IgD-negative memory B cell (primary cell): ENCODE results near the gene AFTPH. TPM values are rescaled to one million over a fixed set of nuclear protein-coding genes. Genes with fewer than 3 reads are reported as not detected.

Experiments
- H3K27ac Mint-ChIP-seq, 3 donors: one replicate each; pipeline ENCODE4 v1.8.0; 2020 to 2022; ENCODE audit warnings: mild to moderate bottlenecking in 3 of 3, mixed read lengths in 3 of 3, moderate library complexity in 1 of 3
- H3K27me3 Mint-ChIP-seq: one replicate; pipeline ENCODE4 v1.8.0; 2021; ENCODE audit warnings: mixed read lengths
- H3K36me3 Mint-ChIP-seq: one replicate; pipeline ENCODE4 v1.8.0; 2020; ENCODE audit warnings: mild to moderate bottlenecking, mixed read lengths
- H3K4me1 Mint-ChIP-seq, 3 donors: one replicate each; pipeline ENCODE4 v1.8.0; 2020 to 2022; ENCODE audit warnings: mixed read lengths in 3 of 3, mild to moderate bottlenecking in 1 of 3
- H3K4me3 Mint-ChIP-seq, 4 donors: one replicate each; pipeline ENCODE4 v1.8.0; 2020 to 2022; ENCODE audit warnings: mild to moderate bottlenecking in 4 of 4, mixed read lengths in 4 of 4, moderate library complexity in 3 of 4
- H3K9me3 Mint-ChIP-seq, 3 donors: one replicate each; pipeline ENCODE4 v1.8.0; 2020 to 2021; ENCODE audit warnings: mixed read lengths in 3 of 3, mild to moderate bottlenecking in 1 of 3
- polyA plus RNA-seq: library from polyadenylated mRNA; unstranded; fragments of 300-500 nt; fragmentation: Illumina TruSeq; gene quantifications from one replicate; pipeline ENCODE4 v1.2.3, GENCODE V29; 2021

AFTPH gene
- polyA plus RNA-seq, 1 donor from 2014 or later, result 63.5 TPM

DNA sequence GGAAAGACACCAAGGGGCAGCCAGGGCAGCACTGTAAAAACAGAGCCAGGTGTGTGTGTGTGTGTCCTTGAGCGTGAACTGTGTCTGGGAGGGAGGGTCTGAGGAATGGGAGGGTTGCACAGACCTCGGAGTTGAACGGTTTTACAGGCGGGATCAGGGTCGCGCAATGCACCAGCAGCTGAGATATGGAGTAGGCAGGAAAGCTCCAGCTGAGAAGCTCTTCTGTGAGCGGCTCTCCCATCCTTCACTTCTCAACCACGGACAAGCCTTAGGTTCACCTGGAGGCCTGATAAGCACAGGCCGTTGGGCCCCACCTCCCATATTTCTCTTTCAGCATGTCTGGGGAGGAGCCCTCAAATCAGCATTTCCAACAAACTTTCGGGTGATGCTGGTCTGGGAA is 117.5 kb downstream of the AFTPH start:
- no peaks in the 10 kb centered on the region for H3K27me3 Mint-ChIP-seq
- no peaks in the 10 kb centered on the region for H3K36me3 Mint-ChIP-seq
- peak overlapping the region; percentile 71 to 95 (median 93) for H3K27ac Mint-ChIP-seq
- H3K9me3 Mint-ChIP-seq, result no peaks in the 10 kb centered on the region
- H3K4me3 Mint-ChIP-seq, result peak overlapping the region; percentile 29 to 68 (median 54)
- peaks cover 63 to 85% (median 75%) of the 10 kb centered on the region in 3 donors for H3K4me1 Mint-ChIP-seq

Other genes starting within 250 kb of the AFTPH start
- gene LGALSL, start 70.2 kb upstream of the AFTPH start, polyA plus RNA-seq, result 0.45 TPM
- 14.6 TPM for gene SERTAD2, start 129.6 kb downstream of the AFTPH start, polyA plus RNA-seq